Mammary epithelial cell (primary cell): ENCODE data around the gene PSMC3IP.

Source experiments
- EZH2 ChIP-seq: IDR thresholded peaks from 2 replicates; pipeline ENCODE4 v1.6.1; 2012; ENCODE audit warnings: low read length, inconsistent platforms, borderline replicate concordance
- TF ChIP-seq, protein P1 (sequence below), 2 donors: IDR thresholded peaks in 1 of 2; conservative IDR thresholded peaks in 1 of 2; 2 replicates each; pipeline ENCODE4 v1.5.1; 2011 to 2012; ENCODE audit warnings: inconsistent platforms in 2 of 2, low read length in 2 of 2, mild to moderate bottlenecking in 2 of 2, control low read depth in 1 of 2, low read depth in 1 of 2; ENCODE audit not compliant: insufficient read depth in 1 of 2; ENCODE audit errors: extremely low read depth in 1 of 2

DNA sequence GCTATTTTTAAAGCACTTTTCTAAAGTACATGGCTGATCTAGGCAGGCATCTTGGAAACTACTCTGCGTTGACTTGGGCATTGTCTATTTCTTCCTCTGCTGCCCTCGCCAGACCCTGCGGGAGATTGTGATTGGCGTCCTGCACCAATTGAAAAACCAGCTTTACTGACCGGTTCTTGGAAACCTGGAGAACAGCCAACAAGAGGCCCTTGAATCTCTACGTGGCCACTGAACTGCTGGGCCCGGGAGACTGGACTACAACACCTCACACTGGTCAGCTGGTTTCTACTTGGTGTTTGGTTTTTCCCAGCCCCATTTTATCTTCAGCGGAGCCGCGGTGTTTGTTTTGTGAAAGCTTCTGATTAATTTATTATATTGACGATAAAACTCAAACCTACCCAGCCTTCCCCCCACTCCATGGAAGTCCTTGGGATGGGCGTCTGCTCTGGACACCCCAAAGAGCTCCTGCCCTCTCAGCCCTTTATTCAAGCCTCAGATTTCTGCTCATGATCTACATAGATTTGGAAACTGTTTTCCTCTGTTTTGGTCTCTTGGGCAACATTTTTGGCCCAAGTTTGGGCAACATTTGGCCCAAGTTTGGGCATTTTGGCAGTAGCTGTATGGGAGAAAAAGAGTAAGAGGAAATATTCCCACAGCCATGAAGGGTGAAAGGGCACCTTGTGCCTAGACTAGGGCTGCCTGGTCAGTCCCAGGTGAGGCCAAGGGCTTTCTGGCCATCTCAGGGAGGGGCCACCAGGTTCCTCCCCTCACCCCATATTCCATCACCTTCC lies 5.9 kb downstream of the PSMC3IP start:
- TF ChIP-seq, protein P1, sequence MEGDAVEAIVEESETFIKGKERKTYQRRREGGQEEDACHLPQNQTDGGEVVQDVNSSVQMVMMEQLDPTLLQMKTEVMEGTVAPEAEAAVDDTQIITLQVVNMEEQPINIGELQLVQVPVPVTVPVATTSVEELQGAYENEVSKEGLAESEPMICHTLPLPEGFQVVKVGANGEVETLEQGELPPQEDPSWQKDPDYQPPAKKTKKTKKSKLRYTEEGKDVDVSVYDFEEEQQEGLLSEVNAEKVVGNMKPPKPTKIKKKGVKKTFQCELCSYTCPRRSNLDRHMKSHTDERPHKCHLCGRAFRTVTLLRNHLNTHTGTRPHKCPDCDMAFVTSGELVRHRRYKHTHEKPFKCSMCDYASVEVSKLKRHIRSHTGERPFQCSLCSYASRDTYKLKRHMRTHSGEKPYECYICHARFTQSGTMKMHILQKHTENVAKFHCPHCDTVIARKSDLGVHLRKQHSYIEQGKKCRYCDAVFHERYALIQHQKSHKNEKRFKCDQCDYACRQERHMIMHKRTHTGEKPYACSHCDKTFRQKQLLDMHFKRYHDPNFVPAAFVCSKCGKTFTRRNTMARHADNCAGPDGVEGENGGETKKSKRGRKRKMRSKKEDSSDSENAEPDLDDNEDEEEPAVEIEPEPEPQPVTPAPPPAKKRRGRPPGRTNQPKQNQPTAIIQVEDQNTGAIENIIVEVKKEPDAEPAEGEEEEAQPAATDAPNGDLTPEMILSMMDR (conservative IDR thresholded peaks at IDR 0.05 in 1 of 2, IDR thresholded peaks at IDR 0.05 in 1 of 2; ENCODE audit: extremely low read depth in 1 of 2, insufficient read depth in 1 of 2, low read depth in 1 of 2, low read length in 2 of 2), result no peak
- no peak for TF ChIP-seq EZH2
